GM12891 (cell line): ENCODE measurements around the gene KCTD10.
"Not testable (repeated sequence)": the region's sequence is repeated elsewhere in the genome, so short reads cannot be mapped to it uniquely, and the experiment has no call there.

Source experiments
- DNase-seq: peaks from one replicate; pipeline ENCODE4 v3.0.0; 2011; ENCODE audit warnings: low spot score; ENCODE audit not compliant: insufficient read length
- FAIRE-seq: peaks from 2 replicates; lab custom pipeline; 2011; peaks lifted over from hg19 to GRCh38; lab: Jason Lieb, UNC
- PAX5 ChIP-seq: IDR thresholded peaks from 2 replicates; pipeline ENCODE4 v1.6.1; 2011; ENCODE audit warnings: low read length, moderate library complexity, mild to moderate bottlenecking; ENCODE audit not compliant: insufficient read depth, severe bottlenecking
- POLR2A ChIP-seq: IDR thresholded peaks from 2 replicates; pipeline ENCODE4 v1.6.1; 2011; ENCODE audit warnings: low read depth, low read length, control low read depth
- POLR2AphosphoS5 ChIP-seq: IDR thresholded peaks from 2 replicates; pipeline ENCODE4 v1.6.1; 2011; ENCODE audit warnings: low read depth, low read length, control low read depth
- POU2F2 ChIP-seq: IDR thresholded peaks from 2 replicates; pipeline ENCODE4 v1.6.1; 2011; ENCODE audit warnings: low read depth, mild to moderate bottlenecking, control low read depth, low read length, moderate library complexity
- SPI1 ChIP-seq: IDR thresholded peaks from 2 replicates; pipeline ENCODE4 v1.6.1; 2011; ENCODE audit warnings: low read depth, low read length, control low read depth
- TAF1 ChIP-seq: IDR thresholded peaks from 2 replicates; pipeline ENCODE4 v1.6.1; 2011; ENCODE audit warnings: low read depth, low read length, control low read depth

KCTD10 gene

DNA sequence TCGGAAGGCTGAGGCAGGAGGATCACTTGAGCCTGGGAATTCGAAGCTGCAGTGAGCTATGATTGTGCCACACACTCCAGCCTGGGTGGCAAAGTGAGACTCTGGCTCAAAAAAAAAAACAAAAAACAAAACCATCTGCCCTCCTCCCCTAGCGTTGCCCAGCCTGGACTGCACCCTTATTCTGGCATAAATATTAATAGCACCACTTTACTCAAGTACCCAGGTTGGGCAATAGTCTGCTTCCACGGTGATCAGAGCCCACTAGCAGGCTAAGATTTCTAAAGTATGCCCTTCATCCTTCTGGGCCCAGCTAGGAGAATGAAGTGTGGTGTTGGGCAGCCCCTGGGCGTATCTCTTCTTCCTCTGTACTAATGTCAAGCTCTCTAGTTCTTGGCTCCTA is 33.3 kb downstream of the KCTD10 start:
- FAIRE-seq (no peak), DNase-seq (no peak)
- TF ChIP-seq SPI1 (no peak), TAF1 (no peak), POLR2AphosphoS5 (no peak), PAX5 (no peak), POLR2A (no peak), POU2F2 (no peak)

DNA sequence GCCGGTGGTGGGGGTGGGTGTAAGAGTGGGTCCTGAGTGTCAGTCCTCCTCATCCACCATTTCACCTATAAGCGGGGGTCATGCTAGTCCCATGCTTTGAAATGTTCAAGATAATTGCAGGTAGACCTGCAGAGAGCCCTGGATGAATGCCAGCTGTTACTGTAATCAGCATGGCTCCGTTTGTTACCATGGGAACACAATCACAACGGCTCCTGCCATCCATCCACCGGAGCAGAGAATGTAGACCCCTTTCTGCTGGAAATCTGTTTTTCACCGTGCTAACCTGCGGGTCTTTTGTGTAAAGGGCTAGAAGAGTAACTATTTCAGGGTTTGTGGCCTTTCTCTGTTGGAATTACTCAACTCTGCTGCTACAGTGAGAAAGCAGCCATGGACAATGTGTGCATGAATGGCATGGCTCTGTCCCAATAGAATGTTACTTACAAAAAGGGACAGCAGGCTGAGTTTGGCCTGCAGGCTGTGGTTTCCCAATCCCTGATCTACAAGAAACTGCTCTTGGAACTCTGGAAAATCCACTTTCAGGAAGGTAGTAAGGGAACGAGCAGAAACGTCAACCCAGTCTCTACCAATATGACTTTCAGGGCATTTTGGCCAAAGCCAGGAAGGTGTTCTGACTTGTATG is 36.1 kb downstream of the KCTD10 start:
- no peak for DNase-seq
- no peak for FAIRE-seq
- TF ChIP-seq PAX5 (no peak), POLR2AphosphoS5 (no peak)

DNA sequence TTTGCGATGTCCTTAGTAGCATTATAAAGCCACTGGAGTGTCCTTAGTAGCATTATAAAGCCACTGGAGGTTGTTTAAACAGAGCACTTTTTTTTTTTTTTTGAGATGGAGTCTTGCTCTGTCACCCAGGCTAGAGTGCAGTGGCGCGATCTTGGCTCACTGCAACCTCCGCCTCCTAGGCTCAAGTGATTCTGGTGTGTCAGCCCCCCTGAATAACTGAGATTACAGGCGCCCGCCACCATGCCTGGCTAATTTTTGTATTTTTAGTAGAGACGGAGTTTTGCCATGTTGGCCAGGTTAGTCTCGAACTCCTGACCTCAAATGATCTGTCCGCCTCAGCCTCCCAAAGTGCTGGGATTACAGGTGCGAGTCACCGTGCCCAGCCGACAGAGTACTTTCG is 37.1 kb downstream of the KCTD10 start:
- FAIRE-seq, DNase-seq: not testable (repeated sequence)

DNA sequence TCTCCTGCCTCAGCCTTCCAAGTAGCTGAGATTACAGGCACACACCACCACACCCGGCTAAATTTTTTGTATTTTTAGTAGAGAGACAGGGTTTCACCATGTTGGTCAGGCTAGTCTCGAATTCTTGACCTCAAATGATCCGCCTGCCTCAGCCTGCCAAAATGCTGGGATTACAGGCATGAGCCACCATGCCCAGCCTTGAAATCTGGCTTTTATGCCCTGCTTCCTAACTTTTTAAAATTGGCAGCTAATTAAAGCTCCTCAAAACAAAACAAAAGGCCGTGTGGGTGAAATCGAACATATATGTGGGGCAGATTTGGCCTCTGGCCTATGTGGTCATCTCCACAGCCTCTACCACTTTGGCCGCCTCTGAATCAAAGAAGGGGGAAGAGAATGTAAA is 37.9 kb downstream of the KCTD10 start:
- TF ChIP-seq POU2F2 (no peak), PAX5 (no peak), POLR2A (no peak), POLR2AphosphoS5 (no peak), SPI1 (no peak), TAF1 (no peak)
- DNase-seq (no peak), FAIRE-seq (no peak)

DNA sequence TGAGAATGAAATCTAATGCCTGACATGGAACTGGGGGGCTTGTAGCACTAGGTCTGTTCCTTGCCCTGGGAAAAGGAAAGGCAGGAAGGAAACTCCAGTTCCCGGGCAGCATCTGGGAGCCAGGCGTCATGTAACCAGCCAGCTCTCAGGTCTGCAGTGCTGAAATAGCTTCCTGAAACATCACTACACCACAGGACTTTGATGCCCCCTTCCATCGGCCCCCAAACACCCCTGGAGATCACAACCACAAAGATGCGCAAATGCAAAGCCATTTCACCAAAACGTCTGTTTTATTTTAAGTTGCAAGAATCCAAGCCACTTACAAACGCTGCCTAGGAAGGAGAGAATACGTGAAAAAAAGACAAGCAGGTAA is 40.9 kb downstream of the KCTD10 start:
- TF ChIP-seq TAF1 (no peak), SPI1 (no peak), PAX5 (no peak), POLR2AphosphoS5 (no peak), POU2F2 (no peak), POLR2A (no peak)
- FAIRE-seq, result no peak
- DNase-seq, result no peak

DNA sequence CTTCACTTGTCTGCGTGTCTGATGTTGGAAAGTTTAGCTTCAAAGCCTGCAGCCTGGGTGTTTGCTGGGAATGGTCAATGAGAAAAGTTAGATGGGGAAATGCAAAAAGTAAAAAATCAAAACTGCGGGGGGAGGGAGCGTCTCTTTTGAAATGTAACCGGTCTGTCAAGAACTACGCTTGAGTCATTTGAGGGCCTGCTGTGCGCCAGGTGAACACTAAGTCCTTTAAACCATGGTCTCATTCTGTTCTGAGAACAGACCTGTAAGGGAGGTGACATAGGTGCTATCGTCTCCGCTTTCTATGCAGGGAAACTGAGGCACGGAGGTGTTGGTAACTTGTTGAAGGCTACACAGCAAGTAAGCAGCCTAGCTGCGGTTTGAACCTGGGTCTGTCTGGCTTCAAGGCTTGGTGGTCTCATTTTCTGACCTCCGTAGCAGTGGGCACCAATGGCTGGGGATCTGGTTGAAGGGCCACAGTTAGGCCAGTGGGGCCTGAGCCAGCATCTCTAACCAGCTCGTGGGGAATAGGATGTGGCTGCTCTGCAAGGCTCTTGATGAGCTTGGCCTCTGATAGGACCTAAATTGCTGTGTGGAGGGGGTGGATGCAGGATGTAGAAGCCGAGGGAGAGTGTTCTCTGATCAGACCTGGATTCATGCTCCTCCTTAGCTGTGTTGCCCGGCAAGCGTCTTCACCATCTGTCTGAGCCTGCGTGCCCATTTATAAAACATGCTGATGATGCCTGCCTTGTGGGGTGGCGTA is 41.5 kb downstream of the KCTD10 start:
- TF ChIP-seq TAF1 (no peak), POU2F2 (no peak), POLR2A (no peak), PAX5 (no peak), SPI1 (no peak), POLR2AphosphoS5 (no peak)
- FAIRE-seq, result no peak
- no peak for DNase-seq

DNA sequence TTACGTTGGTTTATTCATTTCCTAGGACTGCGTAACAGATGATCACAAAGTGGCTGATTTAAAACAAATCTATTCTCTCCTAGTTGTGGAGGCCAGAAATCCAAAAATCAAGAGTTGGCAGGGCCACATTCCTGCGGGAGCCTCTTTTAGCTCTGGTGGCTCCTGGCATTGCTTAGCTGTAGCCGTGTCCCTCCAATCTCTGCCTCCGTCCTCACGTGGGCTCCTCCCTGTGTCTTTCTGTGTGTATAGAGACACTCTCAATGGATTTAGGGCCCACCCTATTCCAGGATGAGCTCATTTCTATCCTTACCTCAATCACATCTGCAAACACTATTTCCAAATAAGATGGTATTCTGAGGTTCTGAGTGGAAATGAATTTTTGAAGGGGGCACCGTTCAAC is 42.5 kb downstream of the KCTD10 start:
- no peak for FAIRE-seq
- no peak for TF ChIP-seq PAX5
- DNase-seq, result no peak

DNA sequence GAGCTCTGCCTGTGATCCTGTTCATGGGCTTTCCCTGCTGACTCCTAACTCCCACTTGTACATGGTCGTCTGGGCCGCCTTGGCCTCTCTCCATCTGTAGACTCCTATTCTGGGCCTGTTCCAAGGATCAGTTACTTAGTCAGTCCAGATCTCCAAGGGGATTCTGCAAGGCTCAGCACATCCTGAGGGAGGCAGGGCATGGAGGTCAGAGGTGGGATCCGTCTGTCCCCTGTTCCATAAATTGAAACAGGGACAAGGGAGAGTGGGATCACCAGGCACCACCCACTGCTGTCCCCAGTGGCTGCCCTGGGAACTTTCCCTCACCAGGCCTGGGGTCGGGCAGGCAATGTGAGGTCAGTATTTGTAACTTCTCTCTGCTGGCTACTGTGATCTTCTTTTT is 43.5 kb downstream of the KCTD10 start:
- TF ChIP-seq PAX5, result no peak
- TF ChIP-seq SPI1, result no peak
- TF ChIP-seq POU2F2, result no peak
- TF ChIP-seq POLR2AphosphoS5, result no peak
- TF ChIP-seq TAF1, result no peak
- TF ChIP-seq POLR2A, result no peak
- FAIRE-seq, result no peak
- DNase-seq, result no peak

DNA sequence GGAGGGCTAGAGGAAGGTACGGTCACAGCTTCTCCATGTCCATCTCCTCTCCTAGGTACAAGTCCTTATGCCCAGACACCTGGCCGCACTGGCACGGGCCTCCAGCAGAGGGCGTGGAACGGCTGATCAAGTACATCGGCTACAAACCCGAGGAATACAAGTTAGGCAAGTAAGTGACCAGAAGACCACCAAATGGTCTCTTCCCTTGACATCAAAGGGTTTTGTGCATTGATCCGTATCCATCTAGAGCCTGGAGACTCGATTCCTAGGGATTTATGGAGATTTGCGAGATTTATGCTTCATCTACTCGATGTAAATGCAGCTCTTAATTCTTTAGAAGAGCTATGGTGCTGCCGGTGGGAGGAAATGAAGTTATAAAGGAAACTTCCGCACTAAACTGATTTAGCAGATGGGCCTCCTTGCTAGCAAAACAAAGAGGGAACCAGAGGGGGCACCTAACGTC is 44.2 kb downstream of the KCTD10 start:
- DNase-seq, result peak; percentile 39
- TF ChIP-seq TAF1 (no peak), SPI1 (no peak), POLR2AphosphoS5 (no peak), POLR2A (no peak), PAX5 (no peak), POU2F2 (no peak)
- FAIRE-seq, result peak; percentile 80

DNA sequence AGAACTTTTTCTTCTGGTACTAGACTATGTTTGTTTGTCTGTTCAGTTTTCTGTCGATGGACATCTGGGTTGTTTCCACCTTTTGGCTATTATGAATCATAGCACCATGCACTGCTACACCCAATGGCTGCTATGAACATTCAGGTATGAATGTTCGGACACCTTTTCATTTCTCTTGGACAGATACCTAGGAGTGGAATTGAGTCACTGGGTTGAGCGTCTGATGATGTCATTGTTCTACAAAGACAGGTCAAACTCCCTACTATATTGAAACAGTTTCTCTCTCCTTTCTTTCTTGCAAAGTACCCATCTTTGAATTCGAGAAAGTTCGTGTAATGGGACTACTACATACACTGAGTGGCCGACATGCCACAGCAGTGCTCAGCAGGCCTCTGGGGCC is 44.7 kb downstream of the KCTD10 start:
- DNase-seq (no peak), FAIRE-seq (no peak)
- no peak for TF ChIP-seq SPI1
- TF ChIP-seq TAF1, result no peak
- TF ChIP-seq POLR2AphosphoS5, result no peak
- TF ChIP-seq PAX5, result no peak
- TF ChIP-seq POU2F2, result no peak
- TF ChIP-seq POLR2A, result no peak
